ENCODE measurements around the gene ST8SIA2.

ST8SIA2 gene

GRCh38 chr15:92393071-92393979, at the start of gene ST8SIA2:
Gene ST8SIA2, plus strand, starts transcription at chr15:92393881. Its CDS starts 184 bp downstream, at chr15:92394065.
- DNase-seq, result peak in 1 of 2 experiments; percentile 47

- DNase-seq, result peak; percentile 61 to 86
Measured at GRCh38 chr15:92343924-92344643, 49.6 kb upstream of the ST8SIA2 start.

DNA sequence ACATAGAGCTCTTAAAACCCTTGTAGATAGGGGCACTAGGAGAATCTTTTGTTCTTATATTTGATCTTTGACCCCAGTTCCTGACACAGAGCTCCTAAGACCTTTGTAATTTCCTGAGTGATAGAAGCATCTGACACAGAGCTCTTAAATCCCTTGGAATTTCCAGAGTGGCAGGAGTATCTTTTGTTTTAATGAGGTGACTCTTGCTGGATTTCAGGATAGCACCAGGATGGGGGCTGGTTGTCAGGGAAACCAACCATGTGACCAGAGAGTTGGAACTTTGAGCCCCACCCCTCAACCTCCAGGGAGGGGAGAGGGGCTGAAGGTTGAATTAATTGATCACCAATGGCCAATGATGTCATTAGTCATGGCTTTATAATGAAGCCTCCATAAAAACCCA, 47.6 kb upstream of the ST8SIA2 start:
- no peak for DNase-seq

DNA sequence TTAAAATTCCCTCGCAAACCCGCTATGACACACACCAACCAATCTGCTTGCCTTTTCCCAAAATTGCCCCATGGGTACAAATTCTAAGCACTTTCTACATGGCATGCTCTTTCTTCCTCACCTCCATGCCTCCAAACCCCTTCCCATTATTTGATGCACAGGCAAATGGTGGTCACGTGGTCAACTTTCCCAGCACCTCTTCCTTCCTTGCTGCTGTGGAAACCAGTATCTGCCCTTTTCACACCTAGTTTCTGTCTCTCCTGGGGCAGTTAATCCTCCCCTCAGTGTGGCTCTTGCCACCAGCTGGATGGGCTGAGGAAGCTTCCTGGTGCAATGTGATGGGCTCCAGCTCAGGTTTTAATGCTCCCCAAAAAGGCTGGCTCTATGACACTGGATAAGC, 38.4 kb upstream of the ST8SIA2 start:
- no peak for DNase-seq

- no peak for DNase-seq
Measured at GRCh38 chr15:92361321-92362000, 32.2 kb upstream of the ST8SIA2 start.

DNA sequence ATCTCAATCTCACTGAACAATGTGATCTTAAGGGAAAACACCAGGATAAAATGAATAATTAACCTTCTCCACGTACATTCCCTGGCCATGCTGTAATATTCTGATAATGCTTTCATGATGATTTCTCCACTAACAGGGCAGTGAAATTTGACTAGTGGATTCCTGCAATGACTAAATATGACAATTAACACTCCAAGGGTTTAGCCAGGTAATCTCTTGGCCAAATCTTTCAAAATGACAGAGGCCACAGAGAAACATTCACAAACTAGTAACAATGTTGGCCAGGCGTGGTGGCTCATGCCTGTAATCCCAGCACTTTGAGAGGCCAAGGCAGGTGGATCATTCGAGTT, 31.7 kb upstream of the ST8SIA2 start:
- no peak for DNase-seq

DNA sequence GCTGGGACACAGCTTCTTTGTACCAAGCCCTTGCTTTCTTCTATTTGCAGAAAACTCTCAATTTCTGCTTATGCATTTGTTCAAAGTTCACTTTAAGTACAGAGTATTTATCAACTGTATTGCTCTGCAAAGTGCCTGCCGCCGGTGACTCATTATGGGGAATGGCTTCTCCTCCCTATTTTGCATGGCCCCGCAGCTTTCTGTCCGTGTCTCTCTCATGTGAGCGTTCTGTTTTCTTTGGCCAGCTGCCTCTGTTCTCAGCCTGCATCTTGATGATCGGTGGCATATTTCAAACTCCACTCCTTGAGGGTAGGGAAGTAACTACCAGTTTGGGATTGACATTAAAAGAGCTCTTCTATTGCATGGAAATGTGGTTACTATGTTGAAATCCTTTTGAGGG, 28.6 kb upstream of the ST8SIA2 start:
- DNase-seq, result no peak

GRCh38 chr15:92365906-92366305, 27.8 kb upstream of the ST8SIA2 start:
- no peak for DNase-seq

GRCh38 chr15:92366381-92366780, 27.3 kb upstream of the ST8SIA2 start:
- peak in 1 of 2 experiments; percentile 12 for DNase-seq

DNA sequence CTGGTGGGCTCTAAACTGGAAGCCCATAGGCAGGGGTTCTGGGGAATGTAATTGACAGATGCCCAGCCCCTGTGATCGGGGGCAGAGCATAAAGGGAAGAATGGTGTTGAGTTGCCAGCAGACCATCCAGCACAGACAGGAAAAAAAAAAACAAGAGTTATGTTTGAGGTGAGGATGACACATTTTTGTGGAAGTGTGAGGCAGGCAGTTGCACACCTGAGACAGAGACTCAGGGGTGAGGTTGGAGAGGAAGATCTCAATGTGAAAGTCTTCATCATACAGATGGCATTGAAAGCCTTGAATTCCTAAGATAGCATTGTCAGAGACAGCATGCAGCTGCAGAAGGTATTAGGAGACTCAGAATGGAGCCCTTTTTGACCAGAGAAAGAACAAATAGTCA, 18.6 kb upstream of the ST8SIA2 start:
- no peak for DNase-seq

- DNase-seq, result no peak
Measured at GRCh38 chr15:92376109-92376508, 17.6 kb upstream of the ST8SIA2 start.

DNA sequence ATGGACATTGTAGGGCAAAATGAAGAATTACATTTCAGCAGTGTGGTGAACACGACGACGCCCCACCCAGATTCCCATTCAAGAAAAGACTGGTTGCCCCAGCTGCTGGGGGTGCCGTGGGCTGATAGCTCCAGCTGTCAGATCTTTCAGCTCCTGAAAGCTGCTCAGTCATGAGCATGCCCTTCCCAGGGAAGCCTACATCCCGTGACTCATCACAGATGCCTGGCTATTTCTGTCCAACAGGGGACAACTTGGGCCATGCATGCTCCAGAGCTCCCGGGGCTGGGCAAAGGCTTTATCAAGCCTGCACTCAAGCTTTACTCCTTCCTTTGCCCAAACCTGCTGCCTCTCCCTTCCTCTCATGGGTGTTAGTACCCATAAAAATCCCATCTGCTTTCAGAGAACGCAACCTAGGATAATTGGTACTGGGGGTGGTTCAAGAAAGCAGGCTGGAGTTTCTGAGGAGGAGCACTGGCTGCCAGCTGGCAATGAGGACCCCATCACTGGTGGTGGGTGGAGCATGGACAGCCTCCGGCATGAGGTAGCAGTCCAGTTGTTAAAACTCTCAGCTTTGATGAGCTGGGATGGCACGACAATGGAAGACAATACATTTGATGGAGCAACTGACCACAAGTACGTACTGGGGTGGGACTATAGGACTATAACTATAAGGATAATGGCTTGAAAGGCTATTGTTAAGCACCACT, 16.4 kb upstream of the ST8SIA2 start:
- DNase-seq, result peak; percentile 27 to 77

GRCh38 chr15:92383519-92384324, 10.0 kb upstream of the ST8SIA2 start:
- DNase-seq, result no peak

GRCh38 chr15:92384381-92384780, 9.3 kb upstream of the ST8SIA2 start:
- DNase-seq, result no peak

- DNase-seq, result no peak
Measured at GRCh38 chr15:92385096-92385495, 8.6 kb upstream of the ST8SIA2 start.

DNA sequence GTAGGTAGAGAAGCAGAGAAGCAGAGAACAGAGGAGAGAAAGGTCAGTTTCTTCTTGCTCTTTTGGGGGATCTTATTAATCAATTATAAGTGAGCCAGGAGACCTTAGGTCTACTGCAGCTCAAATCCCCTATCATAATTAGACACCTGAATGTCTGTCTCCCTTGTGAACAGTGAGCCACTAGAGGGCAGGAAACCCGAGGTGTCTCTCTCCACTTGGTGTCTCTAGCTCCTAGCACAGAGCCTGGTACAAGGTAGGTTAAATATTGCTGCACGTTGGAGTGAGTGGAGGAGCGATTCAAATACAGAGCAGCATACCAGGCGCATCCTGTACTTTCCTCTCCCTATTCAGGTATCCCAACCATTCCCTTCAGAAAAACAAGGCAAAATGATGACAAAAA, 2.0 kb upstream of the ST8SIA2 start:
- peak in 1 of 2 experiments; percentile 40 for DNase-seq

GRCh38 chr15:92392462-92392861, 1.2 kb upstream of the ST8SIA2 start:
- no peak for DNase-seq

DNA sequence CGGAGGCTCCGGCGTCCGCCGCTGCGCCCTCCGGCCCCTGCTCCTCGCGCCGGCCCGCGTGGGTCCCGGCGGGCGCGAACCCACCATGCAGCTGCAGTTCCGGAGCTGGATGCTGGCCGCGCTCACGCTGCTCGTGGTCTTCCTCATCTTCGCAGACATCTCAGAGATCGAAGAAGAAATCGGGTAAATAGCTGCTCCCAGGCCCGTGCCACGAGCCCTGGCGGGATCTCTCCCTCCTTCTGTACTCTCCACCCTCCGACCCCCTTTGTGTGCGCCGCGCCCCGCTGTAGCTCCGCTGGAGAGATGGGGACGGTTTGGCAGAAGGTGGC, 263 bp downstream of the ST8SIA2 start:
- no peak for DNase-seq

GRCh38 chr15:92394309-92395097, 822 bp downstream of the ST8SIA2 start:
- peak in 1 of 2 experiments; percentile 14 for DNase-seq

- DNase-seq, result no peak
Measured at GRCh38 chr15:92395098-92395635, 1.5 kb downstream of the ST8SIA2 start.

Measured in NCI-H446 (cell line).